ENCODE data around the gene RABL6. TPM values are rescaled to one million over a fixed set of nuclear protein-coding genes. Genes with fewer than 3 reads are reported as not detected.

The RABL6 gene
- total RNA-seq, 1 donor from 2014 or later, result 62.2 TPM

GRCh38 chr9:136847088-136847825 is 39.5 kb downstream of the RABL6 start:
- peak; percentile 28 to 43 for ATAC-seq
- H3K4me1 ChIP-seq, result peaks cover 48% of the 10 kb centered on the region

GRCh38 chr9:136847826-136848392 is 40.2 kb downstream of the RABL6 start:
- H3K4me1 ChIP-seq, result peaks cover 42% of the 10 kb centered on the region
- H3K4me3 ChIP-seq, result peak overlapping the region; percentile 94
- ATAC-seq, result peak; percentile 65 to 72
- H3K36me3 ChIP-seq, result peaks cover 16% of the 10 kb centered on the region
- DNase-seq, result peak; percentile 95
- no peak for TF ChIP-seq CTCF (IDR thresholded peaks at IDR 0.05)
- no peaks in the 10 kb centered on the region for H3K9me3 ChIP-seq
- H3K27ac ChIP-seq, result peak overlapping the region; percentile 86
- intact Hi-C loops (cut with DNase I), result no loop called here
- peaks cover 32% of the 10 kb centered on the region for H3K27me3 ChIP-seq (ENCODE audit: low read depth)

More at GRCh38 chr9:136847088-136847825, 39.5 kb downstream of the RABL6 start:
- Histone ChIP-seq H3K9me3 (no peaks in the 10 kb centered on the region), H3K36me3 (peaks cover 16% of the 10 kb centered on the region), H3K27ac (peak overlapping the region; percentile 86), H3K4me3 (peak overlapping the region; percentile 94), H3K27me3 (ENCODE audit: low read depth) (peaks cover 33% of the 10 kb centered on the region)
- intact Hi-C loops (cut with DNase I), result no loop called here
- TF ChIP-seq CTCF (IDR thresholded peaks at IDR 0.05), result no peak
- peak; percentile 75 for DNase-seq

GRCh38 chr9:136848393-136849037 is 40.8 kb downstream of the RABL6 start:
- intact Hi-C loops (cut with DNase I), result no loop called here
- TF ChIP-seq CTCF (IDR thresholded peaks at IDR 0.05), result no peak
- H3K9me3 ChIP-seq, result no peaks in the 10 kb centered on the region
- peak; percentile 4 to 48 for ATAC-seq
- H3K4me1 ChIP-seq, result peaks cover 36% of the 10 kb centered on the region
- H3K27me3 ChIP-seq (ENCODE audit: low read depth), result peaks cover 26% of the 10 kb centered on the region
- no peak for DNase-seq
- H3K4me3 ChIP-seq, result peak overlapping the region; percentile 94
- H3K36me3 ChIP-seq, result peaks cover 16% of the 10 kb centered on the region
- peak overlapping the region; percentile 86 for H3K27ac ChIP-seq

GRCh38 chr9:136849038-136849959 is 41.6 kb downstream of the RABL6 start, which contains the start of gene PHPT1:
Gene PHPT1, plus strand, starts transcription at chr9:136849409. Its CDS starts 22 bp downstream, at chr9:136849431.
- peaks cover 28% of the 10 kb centered on the region for H3K4me1 ChIP-seq
- DNase-seq (peak; percentile 99), ATAC-seq (peak; percentile 93 to 94)
- H3K27me3 ChIP-seq (ENCODE audit: low read depth), result peaks cover 19% of the 10 kb centered on the region
- H3K9me3 ChIP-seq, result no peaks in the 10 kb centered on the region
- TF ChIP-seq CTCF (IDR thresholded peaks at IDR 0.05), result no peak
- H3K27ac ChIP-seq, result peak within 1 kb of the TSS; percentile 86
- peaks cover 16% of the 10 kb centered on the region for H3K36me3 ChIP-seq
- intact Hi-C loops (cut with DNase I), result no loop called here
- peak within 1 kb of the TSS; percentile 94 for H3K4me3 ChIP-seq
